GM12891 (cell line): Measurements from ENCODE around the gene FAM114A2. TPM values are rescaled to one million over a fixed set of nuclear protein-coding genes. Genes with fewer than 3 reads are reported as not detected.

Source experiments
- DNase-seq: peaks from one replicate; pipeline ENCODE4 v3.0.0; 2011; ENCODE audit warnings: low spot score; ENCODE audit not compliant: insufficient read length
- FAIRE-seq: peaks from 2 replicates; lab custom pipeline; 2011; peaks lifted over from hg19 to GRCh38; lab: Jason Lieb, UNC
- PAX5 ChIP-seq: IDR thresholded peaks from 2 replicates; pipeline ENCODE4 v1.6.1; 2011; ENCODE audit warnings: low read length, moderate library complexity, mild to moderate bottlenecking; ENCODE audit not compliant: insufficient read depth, severe bottlenecking
- POLR2A ChIP-seq: IDR thresholded peaks from 2 replicates; pipeline ENCODE4 v1.6.1; 2011; ENCODE audit warnings: low read depth, low read length, control low read depth
- POLR2AphosphoS5 ChIP-seq: IDR thresholded peaks from 2 replicates; pipeline ENCODE4 v1.6.1; 2011; ENCODE audit warnings: low read depth, low read length, control low read depth
- POU2F2 ChIP-seq: IDR thresholded peaks from 2 replicates; pipeline ENCODE4 v1.6.1; 2011; ENCODE audit warnings: low read depth, mild to moderate bottlenecking, control low read depth, low read length, moderate library complexity
- SPI1 ChIP-seq: IDR thresholded peaks from 2 replicates; pipeline ENCODE4 v1.6.1; 2011; ENCODE audit warnings: low read depth, low read length, control low read depth
- TAF1 ChIP-seq: IDR thresholded peaks from 2 replicates; pipeline ENCODE4 v1.6.1; 2011; ENCODE audit warnings: low read depth, low read length, control low read depth
- polyA plus RNA-seq: library from polyadenylated mRNA; unstranded; fragments of >200 nt; gene quantifications from one replicate; pipeline ENCODE4 v1.2.1, GENCODE V29; 2012; ENCODE audit warnings: low read depth, missing spikeins, inconsistent platforms; ENCODE audit not compliant: missing spikeins

Gene FAM114A2
- 18.8 TPM for polyA plus RNA-seq

- peak; percentile 74 for DNase-seq
- peak; percentile 91 for TF ChIP-seq POLR2AphosphoS5
- peak; percentile 88 for TF ChIP-seq POLR2A
- TF ChIP-seq PAX5: no peak
- TF ChIP-seq TAF1: peak; percentile 63
- peak; percentile 90 for TF ChIP-seq POU2F2
- TF ChIP-seq SPI1: no peak
- FAIRE-seq: peak; percentile 99
Observed at GRCh38 chr5:154038707-154039457, at the start of gene FAM114A2, which contains the start of gene MFAP3. FAM114A2 (minus strand) TSS chr5:154038910; CDS start chr5:154034953, 3,957 bp downstream. MFAP3 (plus strand) TSS chr5:154038967; CDS start chr5:154049723, 10,756 bp downstream.

GRCh38 chr5:154087260-154087659 is 48.5 kb upstream of the FAM114A2 start:
- FAIRE-seq (no peak), DNase-seq (no peak)
- no peak for TF ChIP-seq SPI1
- no peak for TF ChIP-seq POLR2AphosphoS5
- no peak for TF ChIP-seq POLR2A
- no peak for TF ChIP-seq TAF1
- TF ChIP-seq PAX5: no peak
- no peak for TF ChIP-seq POU2F2

- DNase-seq (no peak), FAIRE-seq (no peak)
- no peak for TF ChIP-seq POLR2A
- no peak for TF ChIP-seq PAX5
- no peak for TF ChIP-seq POLR2AphosphoS5
- TF ChIP-seq POU2F2: no peak
- no peak for TF ChIP-seq SPI1
- no peak for TF ChIP-seq TAF1
Observed at GRCh38 chr5:154086641-154087040, 47.9 kb upstream of the FAM114A2 start.

- DNase-seq (no peak), FAIRE-seq (no peak)
- TF ChIP-seq PAX5 (no peak), POLR2A (no peak)
Observed at GRCh38 chr5:154086146-154086545, 47.4 kb upstream of the FAM114A2 start.

- TF ChIP-seq PAX5: no peak
- no peak for TF ChIP-seq SPI1
- no peak for TF ChIP-seq POU2F2
- TF ChIP-seq POLR2A: no peak
- no peak for TF ChIP-seq TAF1
- TF ChIP-seq POLR2AphosphoS5: no peak
- DNase-seq: no peak
- FAIRE-seq: no peak
Observed at GRCh38 chr5:154084062-154084639, 45.4 kb upstream of the FAM114A2 start.

- DNase-seq: no peak
- FAIRE-seq: no peak
- TF ChIP-seq SPI1 (no peak), POU2F2 (no peak), POLR2A (no peak), PAX5 (no peak)
Observed at GRCh38 chr5:154081246-154081645, 42.5 kb upstream of the FAM114A2 start.

- FAIRE-seq (no peak), DNase-seq (no peak)
- TF ChIP-seq SPI1 (no peak), POLR2AphosphoS5 (no peak), PAX5 (no peak), POU2F2 (no peak), POLR2A (no peak), TAF1 (no peak)
Observed at GRCh38 chr5:154078272-154078671, 39.6 kb upstream of the FAM114A2 start.

GRCh38 chr5:154077696-154078095 is 39.0 kb upstream of the FAM114A2 start:
- FAIRE-seq: no peak

GRCh38 chr5:154076240-154076922 is 37.7 kb upstream of the FAM114A2 start:
- TF ChIP-seq SPI1 (no peak), POLR2A (no peak), POLR2AphosphoS5 (no peak), POU2F2 (no peak), PAX5 (no peak), TAF1 (no peak)
- no peak for DNase-seq
- no peak for FAIRE-seq

More at GRCh38 chr5:154077696-154078095, 39.0 kb upstream of the FAM114A2 start:
- TF ChIP-seq PAX5 (no peak), POLR2AphosphoS5 (no peak), POLR2A (no peak), TAF1 (no peak), SPI1 (no peak), POU2F2 (no peak)
- DNase-seq: no peak
